AG08395 (cell line): ENCODE results near the gene TMEM179B.
"Not testable (repeated sequence)": the region's sequence is repeated elsewhere in the genome, so short reads cannot be mapped to it uniquely, and the experiment has no call there.

ENCODE experiments used
- DNase-seq: peaks from one replicate; pipeline ENCODE4 v3.0.0; 2012; ENCODE audit warnings: mixed read lengths, low spot score

Gene TMEM179B

GRCh38 chr11:62789576-62789975 is 2.4 kb downstream of the TMEM179B start:
- no peak for DNase-seq

GRCh38 chr11:62791501-62792201 is 4.4 kb downstream of the TMEM179B start, which contains the start of gene TMEM223:
TMEM223 (minus strand) TSS chr11:62792006; CDS start chr11:62791994, 12 bp downstream.
- DNase-seq: peak; percentile 93

- DNase-seq: no peak
Observed at GRCh38 chr11:62792202-62792575, 5.0 kb downstream of the TMEM179B start.

GRCh38 chr11:62794201-62794775 is 7.1 kb downstream of the TMEM179B start:
- no peak for DNase-seq

GRCh38 chr11:62796281-62796680 is 9.1 kb downstream of the TMEM179B start:
- DNase-seq: no peak

GRCh38 chr11:62799486-62799885 is 12.3 kb downstream of the TMEM179B start:
- no peak for DNase-seq

GRCh38 chr11:62801071-62801470 is 13.9 kb downstream of the TMEM179B start:
- no peak for DNase-seq

GRCh38 chr11:62804310-62805075 is 17.3 kb downstream of the TMEM179B start:
- DNase-seq: no peak

- peak; percentile 99 for DNase-seq
Observed at GRCh38 chr11:62805076-62805892, 18.1 kb downstream of the TMEM179B start, which contains the start of gene NXF1. NXF1 (minus strand) TSS chr11:62805440; CDS start chr11:62805356, 84 bp downstream.

- DNase-seq: no peak
Observed at GRCh38 chr11:62805961-62806441, 18.8 kb downstream of the TMEM179B start.

GRCh38 chr11:62806611-62807121 is 19.5 kb downstream of the TMEM179B start:
- DNase-seq: no peak

GRCh38 chr11:62810748-62811147 is 23.5 kb downstream of the TMEM179B start:
- DNase-seq: no peak

GRCh38 chr11:62811659-62812058 is 24.5 kb downstream of the TMEM179B start:
- DNase-seq: no peak

- DNase-seq: no peak
Observed at GRCh38 chr11:62816557-62816956, 29.4 kb downstream of the TMEM179B start.

- DNase-seq: no peak
Observed at GRCh38 chr11:62817129-62817528, 29.9 kb downstream of the TMEM179B start.

- DNase-seq: no peak
Observed at GRCh38 chr11:62823677-62824076, 36.5 kb downstream of the TMEM179B start.

GRCh38 chr11:62828130-62828529 is 40.9 kb downstream of the TMEM179B start:
- not testable (repeated sequence) for DNase-seq

GRCh38 chr11:62830904-62831519 is 43.8 kb downstream of the TMEM179B start:
- peak; percentile 17 for DNase-seq

- peak; percentile 98 for DNase-seq
Observed at GRCh38 chr11:62831520-62832335, 44.5 kb downstream of the TMEM179B start, which contains the start of gene STX5. STX5 (minus strand) TSS chr11:62832051; CDS start chr11:62831243, 808 bp downstream.
